ENCODE data around the gene POLQ. TPM values are rescaled to one million over a fixed set of nuclear protein-coding genes. Genes with fewer than 3 reads are reported as not detected.

POLQ gene
- total RNA-seq (2022; extraction: Qiagen RNA extraction): 5.3 to 8.1 TPM (median 6.7 TPM) in 5 replicates

GRCh38 chr3:121545574-121546455, at the start of gene POLQ:
POLQ (minus strand) TSS chr3:121545988; CDS start chr3:121545877, 111 bp downstream.

GRCh38 chr3:121592856-121593702, 47.3 kb upstream of the POLQ start, which contains the start of gene FBXO40:
FBXO40 (plus strand) TSS chr3:121593379; CDS start chr3:121620576, 27,197 bp downstream.

GRCh38 chr3:121567649-121568048, 21.9 kb upstream of the POLQ start, which contains the start of gene ARGFX:
ARGFX (plus strand) TSS chr3:121567949; CDS start chr3:121570714, 2,765 bp downstream.

Other genes starting within 250 kb of the POLQ start
- not detected in 5 replicates for gene ARGFX, start 22.0 kb upstream of the POLQ start, total RNA-seq (2022; extraction: Qiagen RNA extraction)
- not detected in 5 replicates for gene FBXO40, start 47.4 kb upstream of the POLQ start, total RNA-seq (2022; extraction: Qiagen RNA extraction)
- 0.08 to 0.15 TPM (median 0.11 TPM) in 4 of 5 replicates, not detected in the other for gene HCLS1, start 114.9 kb upstream of the POLQ start, total RNA-seq (2022; extraction: Qiagen RNA extraction)
- gene GOLGB1, start 203.8 kb upstream of the POLQ start, total RNA-seq (2022; extraction: Qiagen RNA extraction): 13.5 to 18.0 TPM (median 15.6 TPM) in 5 replicates

All from A549 treated with dexamethasone at 1 μM for 4 hours (cell line).